Loucy (cell line): ENCODE measurements around the gene SLC4A3.

Experiments used
- H2AFZ ChIP-seq: fragments of 200-600 bp; sonication (generic); 2 replicates; pipeline ENCODE4 v1.6.0; 2016; ENCODE audit warnings: antibody characterized with exemption, mild to moderate bottlenecking, low read length, moderate library complexity
- H3F3A ChIP-seq: fragments of 200-600 bp; 2 replicates; pipeline ENCODE4 v1.6.0; 2016; ENCODE audit warnings: antibody characterized with exemption, low read depth, mild to moderate bottlenecking
- H3K27me3 ChIP-seq: fragments of 200-600 bp; sonication (generic); 2 replicates; pipeline ENCODE4 v1.6.1; 2014; ENCODE audit warnings: low read length, mild to moderate bottlenecking; ENCODE audit not compliant: insufficient read depth, poor library complexity, severe bottlenecking
- H3K36me3 ChIP-seq: fragments of 200-600 bp; sonication (generic); 2 replicates; pipeline ENCODE4 v1.6.1; 2016; ENCODE audit warnings: low read length; ENCODE audit not compliant: insufficient read depth
- H3K4me1 ChIP-seq: fragments of 200-600 bp; sonication (generic); 2 replicates; pipeline ENCODE4 v1.5.1; 2014; ENCODE audit warnings: low read length, mild to moderate bottlenecking; ENCODE audit not compliant: insufficient read depth, poor library complexity, severe bottlenecking
- H3K4me2 ChIP-seq: fragments of 200-600 bp; sonication (generic); 2 replicates; pipeline ENCODE4 v1.6.0; 2014; ENCODE audit warnings: antibody characterized with exemption, low read length, low read depth, mild to moderate bottlenecking; ENCODE audit not compliant: poor library complexity, severe bottlenecking
- H3K4me3 ChIP-seq: fragments of 200-600 bp; sonication (generic); 2 replicates; pipeline ENCODE4 v1.5.1; 2014; ENCODE audit warnings: low read length, mild to moderate bottlenecking, mixed read lengths; ENCODE audit not compliant: poor library complexity, severe bottlenecking
- H3K79me2 ChIP-seq: fragments of 200-600 bp; sonication (generic); 2 replicates; pipeline ENCODE4 v1.6.1; 2014; ENCODE audit warnings: low read length; ENCODE audit not compliant: insufficient read depth
- H3K9ac ChIP-seq: fragments of 200-600 bp; sonication (generic); 2 replicates; pipeline ENCODE4 v1.6.0; 2014; ENCODE audit warnings: mild to moderate bottlenecking, low read depth, low read length, moderate library complexity; ENCODE audit not compliant: poor library complexity, severe bottlenecking
- H3K9me2 ChIP-seq: fragments of 200-600 bp; sonication (generic); replicated peaks from 2 replicates; pipeline ENCODE4 v1.6.1; 2016; ENCODE audit warnings: low read depth, low read length, mixed read lengths
- H3K9me3 ChIP-seq: fragments of 200-600 bp; sonication (generic); 2 replicates; pipeline ENCODE4 v1.6.1; 2014; ENCODE audit warnings: mild to moderate bottlenecking, antibody characterized with exemption, low read length, low read depth; ENCODE audit not compliant: insufficient read depth
- H4K20me1 ChIP-seq: fragments of 200-600 bp; sonication (generic); 2 replicates; pipeline ENCODE4 v1.6.0; 2014; ENCODE audit warnings: antibody characterized with exemption, low read length, mild to moderate bottlenecking; ENCODE audit not compliant: insufficient read depth, poor library complexity, severe bottlenecking
- CTCF ChIP-seq: fragments of 200-600 bp; sonication (generic); conservative IDR thresholded peaks from 2 replicates; pipeline ENCODE4 v1.5.1; 2014; ENCODE audit warnings: mild to moderate bottlenecking, antibody characterized with exemption, low read length
- EZH2phosphoT487 ChIP-seq: fragments of 200-600 bp; IDR thresholded peaks from 2 replicates; pipeline ENCODE4 v1.6.1; 2018; ENCODE audit warnings: antibody characterized with exemption, mild to moderate bottlenecking, moderate library complexity, borderline replicate concordance

SLC4A3 gene

GRCh38 chr2:219593154-219593553 is 34.3 kb upstream of the SLC4A3 start:
- H3K4me2 ChIP-seq = no peak overlapping the region
- no peaks in the 10 kb centered on the region for H3F3A ChIP-seq
- no peaks in the 10 kb centered on the region for H3K9me2 ChIP-seq
- H3K4me1 ChIP-seq = peaks cover 6% of the 10 kb centered on the region
- H3K36me3 ChIP-seq = no peaks in the 10 kb centered on the region
- no peak overlapping the region for H3K9ac ChIP-seq
- H3K4me3 ChIP-seq = no peak overlapping the region
- no peaks in the 10 kb centered on the region for H3K9me3 ChIP-seq
- no peak overlapping the region for H2AFZ ChIP-seq
- no peaks in the 10 kb centered on the region for H4K20me1 ChIP-seq
- TF ChIP-seq CTCF = no peak
- TF ChIP-seq EZH2phosphoT487 = no peak
- H3K79me2 ChIP-seq = peaks cover 2% of the 10 kb centered on the region; the same call in 1 of the 2 replicates
- H3K27me3 ChIP-seq = no peaks in the 10 kb centered on the region

DNA sequence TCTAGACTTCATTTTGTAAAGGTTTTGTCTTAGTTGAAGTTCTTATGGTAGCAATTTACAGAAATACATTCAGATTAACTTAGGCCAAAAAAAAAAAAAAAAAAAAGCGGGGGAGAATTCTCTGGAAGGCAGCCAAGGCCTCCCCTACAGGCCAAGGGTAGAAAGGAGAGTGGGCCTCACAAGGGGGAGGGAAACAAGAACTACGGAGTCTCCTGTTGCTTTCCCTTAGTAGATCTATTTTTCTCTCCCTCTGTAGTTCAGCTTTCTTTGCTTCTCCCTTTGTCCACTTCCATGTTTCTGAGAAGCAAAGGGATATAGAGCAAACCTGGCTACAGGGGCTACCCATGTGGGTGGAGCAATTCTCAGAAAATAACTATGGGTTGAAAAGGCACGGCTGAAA is 32.2 kb upstream of the SLC4A3 start:
- no peak overlapping the region for H3K4me2 ChIP-seq
- H3K9ac ChIP-seq = no peak overlapping the region
- H3F3A ChIP-seq = no peaks in the 10 kb centered on the region
- no peak overlapping the region for H3K4me3 ChIP-seq
- no peak overlapping the region for H2AFZ ChIP-seq
- H3K36me3 ChIP-seq = no peaks in the 10 kb centered on the region
- no peak for TF ChIP-seq EZH2phosphoT487
- 0 out of 2 replicates have a peak, but pooled peaks have one; percentile 8 for TF ChIP-seq CTCF
- H4K20me1 ChIP-seq = no peaks in the 10 kb centered on the region
- H3K27me3 ChIP-seq = no peaks in the 10 kb centered on the region
- no peaks in the 10 kb centered on the region for H3K9me3 ChIP-seq
- H3K4me1 ChIP-seq = peaks cover 10% of the 10 kb centered on the region
- H3K9me2 ChIP-seq = no peaks in the 10 kb centered on the region
- peaks cover 5% of the 10 kb centered on the region; the same call in 1 of the 2 replicates for H3K79me2 ChIP-seq

DNA sequence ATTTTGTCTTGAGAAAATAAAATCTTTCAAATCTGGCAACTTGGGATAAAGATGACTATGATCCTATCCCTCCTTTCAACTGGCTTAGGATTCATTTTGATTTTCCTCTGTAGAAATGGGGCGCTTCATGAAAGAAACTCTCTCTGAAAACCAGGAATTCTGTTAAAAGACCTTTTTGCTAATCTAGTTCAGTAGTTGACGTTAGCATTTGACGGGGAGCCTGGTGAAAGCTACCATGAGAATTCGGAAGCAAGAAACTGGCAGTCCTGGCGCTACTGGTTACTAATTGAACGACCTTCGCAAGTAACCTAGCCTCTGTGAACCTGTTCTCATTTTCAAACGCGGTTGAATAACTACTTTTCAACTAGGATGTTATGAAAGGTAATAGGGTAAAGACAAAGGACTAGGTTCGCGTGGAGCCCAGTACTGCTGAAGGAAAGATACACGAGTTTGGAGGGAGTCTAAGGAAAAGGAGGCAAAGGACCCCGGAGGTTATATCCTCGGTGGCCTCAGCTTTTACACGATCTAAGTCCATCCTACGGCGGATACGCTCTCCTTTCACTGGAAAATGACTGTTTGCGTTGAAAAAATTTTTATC is 30.4 kb upstream of the SLC4A3 start:
- Histone ChIP-seq H3K27me3 (no peaks in the 10 kb centered on the region), H3K9ac (peak overlapping the region; percentile 92), H3K79me2 (peaks cover 5% of the 10 kb centered on the region; the same call in 1 of the 2 replicates), H2AFZ (peak overlapping the region; percentile 90), H3K9me3 (no peaks in the 10 kb centered on the region), H3K36me3 (peaks cover 2% of the 10 kb centered on the region; the same call in 1 of the 2 replicates), H3K9me2 (no peaks in the 10 kb centered on the region), H3K4me2 (peak overlapping the region; percentile 82), H3K4me3 (peak overlapping the region; percentile 88), H3F3A (no peaks in the 10 kb centered on the region), H4K20me1 (no peaks in the 10 kb centered on the region), H3K4me1 (peaks cover 10% of the 10 kb centered on the region)
- no peak for TF ChIP-seq EZH2phosphoT487
- no peak for TF ChIP-seq CTCF
